ENCODE data around the gene PPFIA3. TPM values are rescaled to one million over a fixed set of nuclear protein-coding genes. Genes with fewer than 3 reads are reported as not detected.
"Not testable (repeated sequence)": the region's sequence is repeated elsewhere in the genome, so short reads cannot be mapped to it uniquely, and the experiment has no call there.

Gene PPFIA3
- total and polyA plus RNA-seq, 2 experiments from 2014 or later: 30.4 to 32.5 TPM

- peaks cover 13% of the 10 kb centered on the region for H3K27me3 ChIP-seq
- H3K9me3 ChIP-seq (ENCODE audit: low read depth): no peaks in the 10 kb centered on the region
- no peak for DNase-seq (ENCODE audit: low read depth in 1 of 2, low spot score in 1 of 2)
- no peaks in the 10 kb centered on the region for H3K36me3 ChIP-seq
- no peak overlapping the region for H3K27ac ChIP-seq
- no peak overlapping the region for H3K4me3 ChIP-seq
- TF ChIP-seq CTCF (IDR thresholded peaks at IDR 0.05; ENCODE audit: low read depth, low read length): no peak
- H3K4me1 ChIP-seq (ENCODE audit: low read depth): peaks cover 6% of the 10 kb centered on the region
Observed at GRCh38 chr19:49125025-49125731, 5.8 kb downstream of the PPFIA3 start.

- Histone ChIP-seq H3K9me3 (ENCODE audit: low read depth) (no peaks in the 10 kb centered on the region), H3K36me3 (no peaks in the 10 kb centered on the region), H3K4me3 (no peak overlapping the region), H3K4me1 (ENCODE audit: low read depth) (peaks cover 6% of the 10 kb centered on the region), H3K27ac (no peak overlapping the region), H3K27me3 (no peaks in the 10 kb centered on the region)
- no peak for TF ChIP-seq CTCF (IDR thresholded peaks at IDR 0.05; ENCODE audit: low read depth, low read length)
- DNase-seq (ENCODE audit: low read depth in 1 of 2, low spot score in 1 of 2): no peak
Observed at GRCh38 chr19:49126575-49126974, 7.2 kb downstream of the PPFIA3 start.

GRCh38 chr19:49127225-49127624, 7.9 kb downstream of the PPFIA3 start:
- not testable (repeated sequence) for H3K36me3 ChIP-seq; DNase-seq (ENCODE audit: low read depth in 1 of 2, low spot score in 1 of 2); H3K27me3 ChIP-seq; H3K9me3 ChIP-seq (ENCODE audit: low read depth); H3K4me1 ChIP-seq (ENCODE audit: low read depth); H3K27ac ChIP-seq; H3K4me3 ChIP-seq

GRCh38 chr19:49127674-49128544, 8.6 kb downstream of the PPFIA3 start:
- Histone ChIP-seq H3K36me3 (no peaks in the 10 kb centered on the region), H3K27me3 (no peaks in the 10 kb centered on the region), H3K4me3 (peak overlapping the region; percentile 14), H3K4me1 (ENCODE audit: low read depth) (peaks cover 6% of the 10 kb centered on the region), H3K27ac (no peak overlapping the region), H3K9me3 (ENCODE audit: low read depth) (no peaks in the 10 kb centered on the region)
- TF ChIP-seq CTCF (IDR thresholded peaks at IDR 0.05; ENCODE audit: low read depth, low read length): peak; percentile 17
- DNase-seq (ENCODE audit: low read depth in 1 of 2, low spot score in 1 of 2): peak; percentile 98 to 99

- no peak for TF ChIP-seq CTCF (IDR thresholded peaks at IDR 0.05; ENCODE audit: low read depth, low read length)
- Histone ChIP-seq H3K4me3 (peak overlapping the region; percentile 14), H3K4me1 (ENCODE audit: low read depth) (peaks cover 6% of the 10 kb centered on the region), H3K27me3 (no peaks in the 10 kb centered on the region), H3K36me3 (no peaks in the 10 kb centered on the region), H3K27ac (no peak overlapping the region), H3K9me3 (ENCODE audit: low read depth) (no peaks in the 10 kb centered on the region)
- DNase-seq (ENCODE audit: low read depth in 1 of 2, low spot score in 1 of 2): no peak
Observed at GRCh38 chr19:49128545-49129237, 9.3 kb downstream of the PPFIA3 start.

Measured in cardiac muscle cell (in vitro differentiated cells and primary cell).